ENCODE results near the gene LYPLAL1.

LYPLAL1 gene

GRCh38 chr1:219206350-219206749 is 32.7 kb downstream of the LYPLAL1 start:
- DNase-seq (ENCODE audit: low spot score): no peak
- no peak overlapping the region for H3K4me3 ChIP-seq
- no peak for TF ChIP-seq CTCF (IDR thresholded peaks at IDR 0.05)
- no peak overlapping the region for H3K27ac ChIP-seq

GRCh38 chr1:219209578-219209977 is 35.9 kb downstream of the LYPLAL1 start:
- no peak overlapping the region for H3K27ac ChIP-seq
- no peak for DNase-seq (ENCODE audit: low spot score)
- H3K4me3 ChIP-seq: no peak overlapping the region
- no peak for TF ChIP-seq CTCF (IDR thresholded peaks at IDR 0.05)

GRCh38 chr1:219210067-219210466 is 36.4 kb downstream of the LYPLAL1 start:
- H3K27ac ChIP-seq: no peak overlapping the region
- no peak overlapping the region for H3K4me3 ChIP-seq
- DNase-seq (ENCODE audit: low spot score): no peak
- TF ChIP-seq CTCF (IDR thresholded peaks at IDR 0.05): no peak

- no peak overlapping the region for H3K4me3 ChIP-seq
- H3K27ac ChIP-seq: no peak overlapping the region
- TF ChIP-seq CTCF (IDR thresholded peaks at IDR 0.05): no peak
- no peak for DNase-seq (ENCODE audit: low spot score)
These were observed 41.8 kb downstream of the LYPLAL1 start for GRCh38 chr1:219215477-219215876.

- no peak overlapping the region for H3K4me3 ChIP-seq
- no peak overlapping the region for H3K27ac ChIP-seq
- TF ChIP-seq CTCF (IDR thresholded peaks at IDR 0.05): no peak
- DNase-seq (ENCODE audit: low spot score): no peak
These were observed 47.3 kb downstream of the LYPLAL1 start for GRCh38 chr1:219220945-219221344.

GRCh38 chr1:219223496-219223895 is 49.8 kb downstream of the LYPLAL1 start:
- no peak overlapping the region for H3K4me3 ChIP-seq
- DNase-seq (ENCODE audit: low spot score): no peak
- no peak for TF ChIP-seq CTCF (IDR thresholded peaks at IDR 0.05)
- no peak overlapping the region for H3K27ac ChIP-seq

- Histone ChIP-seq H3K27ac (no peak overlapping the region), H3K4me3 (no peak overlapping the region)
- no peak for DNase-seq (ENCODE audit: low spot score)
- no peak for TF ChIP-seq CTCF (IDR thresholded peaks at IDR 0.05)
These were observed 52.5 kb downstream of the LYPLAL1 start for GRCh38 chr1:219226196-219226595.
